Activated B cell treated with CpG ODN at 0.5 μM for 24 hours (primary cell): ENCODE results near the gene PPFIA3. TPM values are rescaled to one million over a fixed set of nuclear protein-coding genes. Genes with fewer than 3 reads are reported as not detected.

Experiments
- ATAC-seq: fragments of 200-7000 bp; cut with Tn5 transposase; one replicate; pipeline ENCODE4 v1.10.0; 2021; ENCODE audit warnings: low read depth, mild to moderate bottlenecking, moderate library complexity
- CTCF ChIA-PET: fragments of 350-600 bp; sonication (Branson Sonifier 250); formaldehyde crosslinking; loops from one replicate; lab custom pipeline; 2021; ENCODE audit warnings: antibody characterized with exemption; lab: Charles Lee
- POLR2A ChIA-PET: fragments of 350-600 bp; sonication (Branson Sonifier 250); formaldehyde crosslinking; loops from one replicate; lab custom pipeline; 2021; ENCODE audit warnings: antibody characterized with exemption; lab: Charles Lee
- DNase-seq: peaks from one replicate; pipeline ENCODE4 v3.0.0; 2022
- H3K27ac Mint-ChIP-seq: one replicate; pipeline ENCODE4 v1.8.0; 2020; ENCODE audit warnings: mixed read lengths
- H3K27me3 Mint-ChIP-seq: one replicate; pipeline ENCODE4 v1.8.0; 2021; ENCODE audit warnings: mixed read lengths
- H3K36me3 Mint-ChIP-seq: one replicate; pipeline ENCODE4 v1.8.0; 2021; ENCODE audit warnings: low read depth, mixed read lengths
- H3K4me1 Mint-ChIP-seq: one replicate; pipeline ENCODE4 v1.8.0; 2021; ENCODE audit warnings: mixed read lengths
- H3K4me3 Mint-ChIP-seq: one replicate; pipeline ENCODE4 v1.8.0; 2020; ENCODE audit warnings: mild to moderate bottlenecking, mixed read lengths
- H3K9me3 Mint-ChIP-seq: one replicate; pipeline ENCODE4 v1.8.0; 2020; ENCODE audit warnings: mixed read lengths
- intact Hi-C: fragments of 100-400 bp; cut with micrococcal nuclease; formaldehyde crosslinking; loops from one replicate; pipeline ENCODE4 v1.15.1; 2024
- total RNA-seq: library from RNA; stranded (reverse); gene quantifications from 2 replicates; pipeline ENCODE4 v1.2.3, GENCODE V29; 2022
- TF ChIP-seq, protein P1 (sequence below): fragments of 200-600 bp; IDR thresholded peaks from one replicate; pipeline ENCODE4 v1.8.0; 2022; ENCODE audit warnings: antibody characterized with exemption, mild to moderate bottlenecking

Gene PPFIA3
- total RNA-seq, 1 donor from 2014 or later = 3.6 TPM

DNA sequence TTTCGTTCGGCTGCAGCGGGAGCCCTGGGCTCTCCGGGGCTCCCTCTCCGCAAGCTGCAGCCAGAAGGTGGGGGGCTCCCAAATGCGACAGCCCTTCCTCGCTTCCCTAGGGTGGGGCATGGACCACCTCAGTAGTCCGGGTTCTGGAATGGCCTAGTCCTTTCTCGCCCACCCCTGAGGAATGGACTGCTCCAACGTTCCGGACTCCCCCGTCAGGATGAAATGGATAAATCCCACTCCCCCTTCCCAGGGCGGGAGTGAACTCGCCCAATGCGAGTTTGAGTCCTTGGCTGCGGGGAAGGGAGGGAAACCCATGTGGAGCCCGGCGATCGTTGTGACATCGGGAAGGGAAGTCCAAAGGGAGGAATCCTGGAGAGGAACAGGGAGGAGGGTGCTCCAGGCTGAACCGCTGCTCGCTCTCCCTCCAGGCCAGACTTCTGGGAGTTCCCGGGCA is 30.3 kb downstream of the PPFIA3 start:
- Mint-ChIP-seq H3K9me3 (peaks cover 10% of the 10 kb centered on the region), H3K36me3 (no peaks in the 10 kb centered on the region), H3K4me3 (peak overlapping the region; percentile 82), H3K27me3 (peaks cover 54% of the 10 kb centered on the region), H3K4me1 (peaks cover 37% of the 10 kb centered on the region), H3K27ac (no peak overlapping the region)
- no peak for ATAC-seq
- CTCF ChIA-PET = interaction anchor here (1.6 to 1.7 kb wide), 2 partner anchors 36 to 52 kb away, joined by 7 to 9 read pairs; partner anchors contain the start of gene LIN7B
- no peak for DNase-seq
- TF ChIP-seq, protein P1, sequence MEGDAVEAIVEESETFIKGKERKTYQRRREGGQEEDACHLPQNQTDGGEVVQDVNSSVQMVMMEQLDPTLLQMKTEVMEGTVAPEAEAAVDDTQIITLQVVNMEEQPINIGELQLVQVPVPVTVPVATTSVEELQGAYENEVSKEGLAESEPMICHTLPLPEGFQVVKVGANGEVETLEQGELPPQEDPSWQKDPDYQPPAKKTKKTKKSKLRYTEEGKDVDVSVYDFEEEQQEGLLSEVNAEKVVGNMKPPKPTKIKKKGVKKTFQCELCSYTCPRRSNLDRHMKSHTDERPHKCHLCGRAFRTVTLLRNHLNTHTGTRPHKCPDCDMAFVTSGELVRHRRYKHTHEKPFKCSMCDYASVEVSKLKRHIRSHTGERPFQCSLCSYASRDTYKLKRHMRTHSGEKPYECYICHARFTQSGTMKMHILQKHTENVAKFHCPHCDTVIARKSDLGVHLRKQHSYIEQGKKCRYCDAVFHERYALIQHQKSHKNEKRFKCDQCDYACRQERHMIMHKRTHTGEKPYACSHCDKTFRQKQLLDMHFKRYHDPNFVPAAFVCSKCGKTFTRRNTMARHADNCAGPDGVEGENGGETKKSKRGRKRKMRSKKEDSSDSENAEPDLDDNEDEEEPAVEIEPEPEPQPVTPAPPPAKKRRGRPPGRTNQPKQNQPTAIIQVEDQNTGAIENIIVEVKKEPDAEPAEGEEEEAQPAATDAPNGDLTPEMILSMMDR = no peak
- POLR2A ChIA-PET = interaction anchor here (0.5 to 1.7 kb wide), 3 partner anchors 16 to 275 kb away, joined by 3 read pairs; no protein-coding TSS in a partner anchor
- intact Hi-C loops = loop anchor here (5.0 kb wide), 1 partner anchor 58 kb away; no protein-coding TSS in a partner anchor

DNA sequence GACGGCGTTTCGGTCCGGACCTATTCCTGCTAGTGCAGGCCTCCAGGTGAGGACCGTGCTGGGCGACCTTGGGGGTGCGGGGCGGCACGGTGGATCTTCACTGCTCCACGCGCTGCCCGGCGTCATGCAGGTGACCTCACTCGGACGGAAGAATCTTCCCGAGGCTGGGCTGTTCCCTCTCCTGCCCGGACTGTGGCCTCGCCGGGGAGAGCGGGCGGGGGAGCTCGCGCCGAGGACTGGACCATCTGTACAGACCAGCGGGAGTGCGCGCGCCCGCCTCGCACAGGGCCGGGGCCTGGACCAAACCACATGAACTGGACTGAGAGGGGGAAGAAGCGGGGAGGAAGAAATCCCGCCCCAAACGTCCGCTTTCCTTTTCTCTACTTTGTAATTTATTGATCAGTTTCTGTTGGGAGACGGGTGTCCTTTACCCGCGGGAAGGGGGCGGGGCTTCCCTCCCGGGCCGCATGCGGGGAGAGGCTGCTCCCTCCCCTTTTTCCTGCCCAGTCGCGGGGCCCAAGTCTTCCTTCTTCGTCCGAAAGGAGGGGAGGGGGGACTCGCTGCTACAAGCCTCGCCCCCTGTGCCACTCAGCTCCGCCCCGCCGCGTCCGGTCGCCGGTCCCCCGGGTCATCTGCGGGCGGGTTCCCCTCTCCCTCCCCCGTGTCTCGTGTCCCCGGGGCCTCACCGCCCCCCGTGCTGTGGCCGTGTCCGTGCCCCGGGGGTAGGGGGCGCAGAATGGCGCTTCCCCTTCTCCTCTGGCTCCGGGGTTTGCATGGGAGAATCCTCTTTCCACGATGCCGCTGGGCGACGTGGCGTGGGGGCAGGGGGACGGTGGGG is 31.0 kb downstream of the PPFIA3 start:
- TF ChIP-seq, protein P1 = no peak
- DNase-seq (peak; percentile 44), ATAC-seq (peak; percentile 38)
- Mint-ChIP-seq H3K27ac (no peak overlapping the region), H3K9me3 (peaks cover 10% of the 10 kb centered on the region), H3K36me3 (no peaks in the 10 kb centered on the region), H3K4me3 (peak overlapping the region; percentile 82), H3K27me3 (peaks cover 56% of the 10 kb centered on the region), H3K4me1 (peaks cover 37% of the 10 kb centered on the region)
- ChIA-PET CTCF (interaction anchor here (0.9 to 1.0 kb wide), 2 partner anchors 36 to 53 kb away, joined by 3 to 4 read pairs; partner anchors contain the start of gene LIN7B), POLR2A (interaction anchor here (0.6 to 1.7 kb wide), 4 partner anchors 17 to 636 kb away, joined by 3 to 6 read pairs (median 4); no protein-coding TSS in a partner anchor)
- intact Hi-C loops = no loop called here

DNA sequence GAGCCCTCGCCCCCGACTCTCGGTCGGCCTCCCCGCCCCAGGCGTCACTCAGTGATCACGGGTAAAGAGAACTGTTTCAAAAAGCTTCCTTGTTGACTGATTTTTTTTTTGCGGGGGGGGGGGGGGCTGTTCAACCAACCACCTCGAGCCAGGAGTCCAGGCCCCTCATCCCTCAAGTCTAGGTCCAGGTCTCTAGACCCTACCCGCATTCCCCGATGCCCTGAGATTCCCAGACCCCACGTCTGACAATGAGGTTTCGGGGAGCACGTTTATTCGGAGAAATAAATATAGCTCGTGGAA is 31.6 kb downstream of the PPFIA3 start:
- peaks cover 56% of the 10 kb centered on the region for H3K27me3 Mint-ChIP-seq
- CTCF ChIA-PET = interaction anchor here (0.9 to 1.0 kb wide), 2 partner anchors 37 to 53 kb away, joined by 3 to 4 read pairs; partner anchors contain the start of gene LIN7B
- POLR2A ChIA-PET = interaction anchor here (0.5 to 1.3 kb wide), 5 partner anchors 19 to 637 kb away, joined by 3 to 6 read pairs (median 4); no protein-coding TSS in a partner anchor
- TF ChIP-seq, protein P1 = no peak
- H3K9me3 Mint-ChIP-seq = peaks cover 10% of the 10 kb centered on the region
- intact Hi-C loops = no loop called here
- H3K36me3 Mint-ChIP-seq = no peaks in the 10 kb centered on the region
- H3K4me3 Mint-ChIP-seq = peak overlapping the region; percentile 32
- no peak for DNase-seq
- ATAC-seq = no peak
- H3K27ac Mint-ChIP-seq = no peak overlapping the region
- H3K4me1 Mint-ChIP-seq = peaks cover 34% of the 10 kb centered on the region

DNA sequence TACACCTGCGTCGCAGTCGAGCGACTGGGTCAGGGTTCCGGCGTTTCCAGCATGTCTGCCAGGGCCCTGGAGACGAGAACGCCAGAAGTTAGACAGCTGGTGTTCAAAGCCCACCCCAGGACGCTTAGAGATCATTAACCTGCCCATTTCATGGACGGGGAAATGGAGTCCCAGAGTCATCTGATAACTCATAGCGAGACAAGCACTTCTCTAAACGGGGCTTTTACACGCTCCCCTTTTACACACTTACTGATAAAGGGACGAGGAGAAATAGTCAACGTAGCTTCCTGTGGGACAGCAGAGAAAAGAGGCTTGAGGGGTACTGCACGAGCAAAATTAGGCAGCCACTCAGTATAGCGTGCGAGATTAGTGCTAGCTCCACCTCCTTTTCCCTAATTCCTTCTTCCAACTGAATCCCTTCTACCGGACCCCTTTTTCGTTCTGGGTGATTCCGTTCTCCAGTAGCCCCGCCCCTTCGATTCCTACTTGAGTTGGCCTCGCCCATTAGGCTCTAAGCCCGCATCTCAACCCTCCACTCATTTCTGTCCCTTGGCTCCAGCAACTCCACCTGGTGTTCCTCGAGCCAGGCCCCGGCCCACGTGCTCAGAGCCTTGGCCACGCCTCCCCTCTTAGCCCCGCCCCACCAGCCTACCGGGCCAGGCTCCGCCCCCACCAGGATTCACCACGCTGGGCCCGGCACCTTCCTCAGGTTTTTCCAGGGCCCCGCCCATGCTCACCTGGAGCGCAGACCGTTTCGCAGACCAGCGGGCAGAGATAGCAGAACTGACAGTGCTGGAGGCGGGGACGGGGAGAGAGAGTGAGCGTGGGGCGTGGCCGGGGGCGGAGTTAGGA is 32.1 kb downstream of the PPFIA3 start:
- intact Hi-C loops = no loop called here
- peak; percentile 40 for DNase-seq
- TF ChIP-seq, protein P1 = no peak

More for the DNA sequence above, 32.1 kb downstream of the PPFIA3 start:
- POLR2A ChIA-PET = interaction anchor here (0.5 to 1.3 kb wide), 3 partner anchors 20 to 72 kb away, joined by 3 to 6 read pairs (median 4); no protein-coding TSS in a partner anchor
- peaks cover 10% of the 10 kb centered on the region for H3K9me3 Mint-ChIP-seq
- H3K27ac Mint-ChIP-seq = no peak overlapping the region
- peak overlapping the region; percentile 32 for H3K4me3 Mint-ChIP-seq
- H3K27me3 Mint-ChIP-seq = peaks cover 55% of the 10 kb centered on the region
- peak; percentile 25 for ATAC-seq
- no peaks in the 10 kb centered on the region for H3K36me3 Mint-ChIP-seq
- CTCF ChIA-PET = interaction anchor here (0.9 to 1.0 kb wide), 2 partner anchors 37 to 54 kb away, joined by 3 to 4 read pairs; partner anchors contain the start of gene LIN7B
- peaks cover 32% of the 10 kb centered on the region for H3K4me1 Mint-ChIP-seq
